GM21529 (cell line): ENCODE results near the gene XAF1.
"Not testable (repeated sequence)": the region's sequence is repeated elsewhere in the genome, so short reads cannot be mapped to it uniquely, and the experiment has no call there.

Experiments
- ATAC-seq: cut with Tn5 transposase; IDR thresholded peaks from one replicate; pipeline ENCODE4 v1.9.1; 2021; ENCODE audit not compliant: unreplicated experiment

Gene XAF1

GRCh38 chr17:6755731-6756184 lies at the start of gene XAF1:
TSS of gene XAF1 (plus strand) at chr17:6756046. CDS start at chr17:6756079, 33 bp downstream.
- ATAC-seq: peak; percentile 60

DNA sequence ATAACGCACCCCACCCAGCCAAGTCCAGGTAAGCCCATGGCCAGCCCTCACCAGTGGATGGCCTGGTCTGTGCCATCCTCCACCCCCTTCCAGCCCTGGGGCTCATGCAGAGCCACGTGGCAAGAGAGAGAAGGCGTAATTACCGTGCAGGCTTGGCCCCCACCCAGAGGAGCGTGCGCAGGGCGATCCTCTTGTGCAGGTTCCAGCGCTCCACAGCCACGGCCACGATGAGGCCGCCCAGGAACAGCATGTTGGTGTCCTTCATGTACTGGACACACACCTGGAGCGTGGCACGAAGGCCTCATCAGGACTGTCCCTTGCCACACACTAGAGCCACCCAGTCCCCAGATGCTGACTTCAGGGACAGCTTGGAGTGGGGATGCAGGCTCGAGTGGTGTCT lies 49.3 kb upstream of the XAF1 start:
- ATAC-seq: no peak

DNA sequence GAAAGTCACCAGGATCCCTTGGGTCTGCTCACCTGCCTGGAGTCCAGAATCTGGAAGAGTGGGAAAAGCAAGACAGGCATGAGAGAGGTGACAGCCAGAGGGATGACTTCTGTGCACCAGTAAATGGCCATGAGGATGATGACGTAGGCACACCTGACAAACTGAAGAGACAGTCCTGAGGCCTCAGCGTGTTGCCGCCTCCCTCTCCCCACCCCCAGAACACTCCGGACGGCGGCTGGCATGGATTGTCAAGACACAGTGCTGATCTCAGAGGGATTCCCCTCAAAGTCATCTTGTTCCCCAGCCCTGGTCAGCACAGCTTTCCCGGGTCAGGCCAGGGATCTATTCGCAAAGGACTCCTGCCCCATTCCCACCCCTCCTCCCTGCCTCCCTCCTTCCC lies 48.9 kb upstream of the XAF1 start:
- no peak for ATAC-seq

- ATAC-seq: no peak
These were observed 47.4 kb upstream of the XAF1 start for GRCh38 chr17:6708357-6708961.

- no peak for ATAC-seq
These were observed 45.5 kb upstream of the XAF1 start for GRCh38 chr17:6710317-6710716.

DNA sequence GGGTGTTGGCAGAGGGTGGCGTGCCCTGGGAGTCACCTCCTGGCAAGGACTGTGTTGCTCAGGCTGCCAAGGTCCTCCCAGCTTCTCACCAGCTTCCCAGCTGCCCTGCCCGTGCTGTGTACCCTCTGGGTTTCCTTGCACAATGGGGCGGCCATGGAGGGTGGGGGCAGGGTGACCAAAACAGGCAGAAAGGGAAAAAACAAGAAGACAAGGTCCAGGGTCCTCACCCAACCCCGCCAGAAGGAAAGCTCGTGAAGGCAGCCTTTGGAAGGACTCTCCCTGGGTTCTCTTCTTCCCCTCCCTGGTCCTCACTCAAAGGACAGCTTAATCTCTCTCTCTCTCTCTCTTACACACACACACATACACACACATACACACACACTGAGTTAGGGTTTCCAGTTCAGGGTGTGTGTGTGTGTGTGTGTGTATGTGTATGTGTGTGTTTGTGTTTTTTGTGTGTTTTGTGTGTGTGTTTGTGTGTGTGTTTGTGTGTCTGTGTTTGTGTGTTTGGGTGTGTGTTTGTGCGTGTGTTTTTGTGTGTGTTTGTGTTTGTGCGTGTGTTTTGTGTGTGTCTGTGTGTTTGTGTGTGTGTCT lies 44.7 kb upstream of the XAF1 start:
- no peak for ATAC-seq

DNA sequence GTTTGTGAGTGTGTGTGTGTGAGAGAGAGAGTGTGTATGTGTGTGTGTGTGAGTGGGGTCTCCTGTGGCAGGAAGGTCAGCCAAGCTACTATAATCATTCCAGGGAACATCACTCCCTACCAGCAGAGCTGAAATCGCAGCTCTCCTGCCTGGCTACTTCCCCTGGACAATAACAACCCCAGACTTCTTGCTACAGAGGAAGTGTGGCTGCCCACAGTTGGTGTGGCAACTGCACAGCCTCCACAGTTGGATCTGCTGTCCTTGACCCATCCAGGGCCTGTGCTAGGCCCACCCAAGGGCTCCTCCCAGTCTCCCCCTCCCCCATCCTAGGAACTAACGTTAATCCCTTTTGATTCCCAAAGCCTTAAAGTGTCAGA lies 44.2 kb upstream of the XAF1 start:
- ATAC-seq: no peak

GRCh38 chr17:6712058-6712853 lies 43.6 kb upstream of the XAF1 start:
- ATAC-seq: no peak

- no peak for ATAC-seq
These were observed 43.1 kb upstream of the XAF1 start for GRCh38 chr17:6712854-6713129.

- no peak for ATAC-seq
These were observed 42.5 kb upstream of the XAF1 start, which contains the start of gene SLC13A5 for GRCh38 chr17:6713130-6713917. TSS of gene SLC13A5 (minus strand) at chr17:6713369. CDS start at chr17:6713333, 36 bp downstream.

- no peak for ATAC-seq
These were observed 42.0 kb upstream of the XAF1 start for GRCh38 chr17:6713918-6714271.

- no peak for ATAC-seq
These were observed 41.5 kb upstream of the XAF1 start for GRCh38 chr17:6714315-6714874.

DNA sequence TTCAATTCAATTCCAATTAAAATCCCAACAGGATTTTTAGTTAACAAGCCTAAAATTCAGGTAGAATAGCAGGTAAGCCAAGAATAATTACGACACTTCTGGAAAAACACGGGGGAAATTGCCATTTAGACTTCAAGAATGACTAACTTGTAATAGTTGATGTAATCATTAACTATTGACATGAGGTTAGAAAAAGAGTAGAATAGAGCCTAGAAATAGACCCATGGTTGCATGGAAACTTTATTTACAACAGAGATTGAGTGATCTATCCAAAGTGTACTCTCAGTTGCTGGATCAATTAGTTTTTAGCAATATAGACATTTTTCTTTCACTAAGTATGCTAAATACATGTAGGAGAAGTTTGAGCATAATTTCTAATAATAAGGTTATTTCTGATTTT lies 39.1 kb upstream of the XAF1 start:
- ATAC-seq: no peak

- ATAC-seq: no peak
These were observed 34.1 kb upstream of the XAF1 start for GRCh38 chr17:6721744-6722143.

GRCh38 chr17:6724009-6724408 lies 31.8 kb upstream of the XAF1 start:
- ATAC-seq: no peak

- no peak for ATAC-seq
These were observed 26.3 kb upstream of the XAF1 start for GRCh38 chr17:6729531-6729930.

GRCh38 chr17:6746665-6747064 lies 9.2 kb upstream of the XAF1 start:
- ATAC-seq: not testable (repeated sequence)

DNA sequence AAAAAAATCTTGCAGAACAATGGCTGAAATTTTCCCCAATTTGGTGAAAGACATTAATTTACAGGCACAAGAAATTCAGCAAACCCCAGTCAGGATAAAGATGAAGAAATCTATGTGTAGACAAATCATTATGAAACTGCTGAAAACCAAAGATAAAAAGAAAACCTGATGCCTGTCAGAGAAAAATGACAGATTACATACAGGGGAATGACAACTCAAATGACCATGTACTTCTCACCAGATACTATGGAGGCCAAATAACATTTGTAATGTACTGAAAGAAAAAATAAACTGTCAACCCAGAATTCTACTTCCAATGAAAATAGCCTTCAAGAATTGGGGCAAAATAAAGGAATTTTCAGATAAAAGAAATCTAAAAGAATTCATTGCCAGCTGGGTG lies 7.2 kb upstream of the XAF1 start:
- no peak for ATAC-seq

GRCh38 chr17:6749519-6749918 lies 6.3 kb upstream of the XAF1 start:
- ATAC-seq: no peak

DNA sequence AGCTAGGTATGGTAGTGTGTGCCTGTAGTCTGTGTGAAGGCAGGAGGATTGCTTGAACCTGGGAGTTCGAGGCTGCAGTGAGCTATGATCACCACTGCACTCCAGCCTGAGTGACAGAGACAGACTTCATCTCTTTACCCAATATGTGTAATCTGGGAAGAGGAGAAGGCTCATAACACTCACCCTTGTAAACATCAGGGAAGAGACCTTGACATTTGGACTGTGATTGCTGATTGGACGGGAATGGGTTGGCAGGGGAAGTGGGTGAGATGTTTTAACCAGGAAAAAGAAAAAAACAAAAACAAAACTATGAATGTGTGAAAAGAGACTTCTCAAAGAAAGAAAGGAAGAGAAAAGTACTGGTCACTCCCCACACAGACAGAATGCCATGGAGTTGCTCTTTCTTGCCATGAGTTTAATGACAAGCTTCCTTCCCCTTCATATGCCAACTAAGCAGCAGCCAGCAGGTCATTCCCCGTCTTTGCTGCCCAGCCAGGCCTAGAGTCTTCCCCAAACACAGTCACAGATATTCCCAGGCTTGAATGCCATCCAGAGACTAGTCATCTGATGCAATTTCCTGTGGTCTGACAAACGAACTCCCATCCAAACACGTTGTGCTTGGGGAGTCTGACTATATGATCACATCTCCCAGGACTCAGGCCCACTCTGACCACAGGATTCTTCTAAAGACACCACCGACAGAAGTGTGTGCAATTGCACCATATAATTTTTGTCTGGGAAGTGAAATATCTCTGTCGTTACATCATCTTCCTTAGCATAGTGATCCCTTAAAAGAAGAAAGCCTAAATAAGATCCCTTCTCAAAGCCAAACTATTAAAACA lies 3.6 kb upstream of the XAF1 start:
- no peak for ATAC-seq
